GM10266 (cell line): ENCODE data around the gene OR2J3.
"Not testable (repeated sequence)": the region's sequence is repeated elsewhere in the genome, so short reads cannot be mapped to it uniquely, and the experiment has no call there.

Source experiments
- DNase-seq: peaks from one replicate; pipeline ENCODE4 v3.0.0; 2012; ENCODE audit errors: extremely low spot score
- CTCF ChIP-seq: IDR thresholded peaks from 2 replicates; pipeline ENCODE4 v1.5.1; 2012; ENCODE audit warnings: mild to moderate bottlenecking, low read depth; ENCODE audit not compliant: control insufficient read depth, insufficient read depth; ENCODE audit errors: missing control alignments

OR2J3 gene

GRCh38 chr6:29097803-29098202 is 10.1 kb upstream of the OR2J3 start:
- no peak for DNase-seq
- TF ChIP-seq CTCF: no peak

- DNase-seq: no peak
- TF ChIP-seq CTCF: no peak
These were observed 8.7 kb upstream of the OR2J3 start, which contains the start of gene OR2J1 for GRCh38 chr6:29099190-29099589. OR2J1 (plus strand) TSS chr6:29099490; CDS start chr6:29100943, 1,453 bp downstream.

- no peak for DNase-seq
- TF ChIP-seq CTCF: no peak
These were observed 4.3 kb downstream of the OR2J3 start for GRCh38 chr6:29112135-29112534.

GRCh38 chr6:29114964-29115363 is 7.1 kb downstream of the OR2J3 start:
- DNase-seq: not testable (repeated sequence)

GRCh38 chr6:29129326-29130012 is 21.6 kb downstream of the OR2J3 start:
- DNase-seq: no peak
- TF ChIP-seq CTCF: no peak

- TF ChIP-seq CTCF: no peak
These were observed 22.8 kb downstream of the OR2J3 start for GRCh38 chr6:29130644-29131043.

GRCh38 chr6:29131691-29132090 is 23.8 kb downstream of the OR2J3 start:
- no peak for DNase-seq
- no peak for TF ChIP-seq CTCF

More at GRCh38 chr6:29130644-29131043, 22.8 kb downstream of the OR2J3 start:
- no peak for DNase-seq

GRCh38 chr6:29137724-29138123 is 29.9 kb downstream of the OR2J3 start:
- no peak for TF ChIP-seq CTCF
- no peak for DNase-seq
